GM19240 (cell line): Measurements from ENCODE around the gene MAOB.

ENCODE experiments used
- DNase-seq: peaks from one replicate; pipeline ENCODE4 v3.0.0; 2011; ENCODE audit warnings: low spot score; ENCODE audit not compliant: insufficient read length

Gene MAOB

GRCh38 chrX:43860646-43861370, 21.4 kb downstream of the MAOB start:
- DNase-seq = no peak

DNA sequence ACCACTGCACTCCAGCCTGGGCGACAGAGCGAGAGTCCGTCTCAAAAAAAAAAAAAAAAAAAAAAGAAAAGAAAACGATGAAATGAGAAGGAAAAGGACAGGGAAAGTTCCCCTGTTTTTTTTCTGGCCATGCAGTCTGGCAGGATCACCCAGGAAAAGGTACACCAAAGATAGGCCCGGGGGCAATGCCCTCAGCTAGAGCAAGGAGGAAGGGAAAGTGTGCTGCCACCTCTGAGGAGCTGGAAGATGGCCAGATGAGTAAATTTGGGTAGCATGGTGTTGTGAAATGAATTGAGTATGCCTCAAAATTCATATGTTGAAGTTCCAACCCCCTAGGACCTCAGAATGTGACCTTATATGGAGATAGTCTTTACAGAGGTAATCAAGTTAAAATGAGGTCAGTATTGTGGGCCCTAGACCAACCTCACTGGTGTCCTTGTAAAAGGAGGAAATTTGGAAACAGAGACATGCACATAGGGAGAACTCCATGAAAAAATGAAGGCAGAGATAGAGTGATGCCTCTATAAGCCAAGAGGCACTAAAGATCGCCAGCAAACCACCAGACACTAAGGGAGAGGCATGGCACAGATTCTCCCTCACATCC, 28.9 kb downstream of the MAOB start:
- DNase-seq = no peak

DNA sequence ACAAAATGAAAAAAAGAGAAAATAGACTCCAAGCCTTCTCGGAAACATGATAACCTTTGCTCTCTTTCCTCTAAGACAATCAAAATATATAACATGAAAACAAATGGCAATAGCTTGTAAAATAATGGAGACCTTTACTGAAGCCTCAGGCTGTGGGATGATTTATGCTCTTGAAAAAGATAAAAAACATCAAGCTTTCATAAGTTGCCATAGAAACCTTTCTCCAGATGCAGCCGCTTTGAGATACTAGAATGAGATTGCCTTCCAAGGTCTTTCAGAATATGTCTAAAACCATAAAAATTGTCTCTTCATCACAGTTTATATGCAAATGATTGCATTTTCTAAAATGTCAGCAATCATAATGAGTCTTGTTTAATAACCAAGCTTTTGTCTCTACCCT, 31.6 kb downstream of the MAOB start:
- no peak for DNase-seq

GRCh38 chrX:43849173-43849572, 33.1 kb downstream of the MAOB start:
- DNase-seq = no peak

DNA sequence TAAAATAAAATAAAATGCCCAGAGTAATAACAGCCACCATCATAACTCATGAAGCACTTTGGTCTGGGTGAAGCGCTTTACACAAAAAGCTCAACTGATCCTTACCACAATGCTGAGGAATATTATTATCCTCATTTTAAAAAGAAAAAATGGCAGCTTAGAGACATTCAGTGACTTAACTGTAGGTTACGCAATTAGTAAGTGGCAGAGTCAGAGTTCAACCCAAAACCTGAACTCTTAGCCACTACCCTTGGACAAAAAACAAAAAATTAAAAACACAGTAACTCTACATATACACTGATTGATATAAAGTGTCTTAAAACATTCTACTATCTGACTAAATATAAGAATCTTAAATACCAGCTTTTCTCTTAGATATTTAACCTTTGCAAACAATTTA, 34.9 kb downstream of the MAOB start:
- DNase-seq = no peak

DNA sequence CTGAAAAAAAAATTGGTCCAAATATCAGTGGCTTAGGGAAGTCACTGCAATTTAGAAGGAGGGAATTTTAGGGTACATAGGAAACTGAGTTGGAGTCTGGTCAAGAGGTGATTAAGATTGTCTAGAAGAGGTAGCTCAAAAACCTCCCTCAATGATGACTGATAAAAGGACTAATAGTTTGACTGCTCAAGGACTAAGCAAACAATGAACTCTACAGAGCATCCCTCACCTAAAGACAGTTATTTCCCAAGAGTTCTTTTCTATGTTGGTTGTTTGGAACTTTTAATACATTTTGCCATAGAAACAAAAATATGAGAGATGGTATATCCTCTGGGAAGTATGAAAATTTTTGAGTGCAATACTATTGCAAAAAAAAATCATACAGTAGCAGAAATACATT, 35.7 kb downstream of the MAOB start:
- no peak for DNase-seq

DNA sequence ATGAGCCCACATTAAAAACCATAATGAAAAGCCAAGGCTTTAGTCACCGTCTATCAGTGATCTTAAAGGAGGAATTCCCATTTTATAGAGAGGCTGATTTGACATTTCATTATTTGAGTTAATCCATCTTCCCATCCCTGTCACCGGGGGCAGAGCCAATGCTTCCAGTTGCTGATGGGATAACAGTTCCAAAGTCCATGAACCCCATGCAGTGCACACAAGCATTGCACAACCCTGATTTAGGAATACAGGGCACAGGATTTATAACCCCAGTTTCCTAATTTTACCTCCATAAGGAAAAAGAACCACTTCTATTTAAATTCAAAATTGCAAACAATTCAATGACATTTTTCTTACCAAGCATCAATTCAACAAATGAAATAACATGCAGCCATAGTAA, 36.5 kb downstream of the MAOB start:
- DNase-seq = no peak

- DNase-seq = no peak
These were observed 42.0 kb downstream of the MAOB start for GRCh38 chrX:43840265-43840664.

DNA sequence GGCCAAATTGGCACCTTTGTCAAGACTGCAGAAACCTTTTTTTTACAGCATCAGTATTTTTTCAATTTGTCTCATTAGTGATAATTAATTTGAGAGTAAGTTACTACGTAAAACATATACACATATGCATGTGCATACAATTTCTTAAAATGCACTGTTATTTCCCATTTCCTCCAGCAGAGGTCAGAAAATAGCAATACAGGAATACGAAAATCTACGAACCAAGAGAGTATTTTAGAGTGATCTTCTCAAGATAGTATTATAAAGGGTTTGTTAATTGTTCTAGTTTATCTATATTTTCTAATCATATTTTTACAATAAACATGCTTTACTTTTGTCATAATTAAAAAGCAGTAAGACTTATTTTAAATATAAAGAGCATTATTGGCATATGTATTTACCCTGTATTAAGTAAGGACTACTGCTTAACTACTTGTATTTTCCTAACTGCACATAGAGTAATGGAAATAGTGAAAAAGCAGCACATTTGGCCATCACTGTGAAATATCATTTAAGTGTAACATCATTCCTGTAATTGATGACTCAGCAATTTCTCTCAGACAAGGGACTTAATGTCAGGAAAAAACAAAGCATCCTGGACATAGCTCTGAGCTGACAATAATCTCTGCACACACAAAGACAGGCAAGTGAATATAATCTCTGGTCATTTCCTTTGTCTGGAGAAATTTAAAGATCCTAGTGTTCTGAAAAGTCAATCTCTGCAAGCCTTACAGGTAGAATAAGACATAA, 45.6 kb downstream of the MAOB start:
- no peak for DNase-seq

- no peak for DNase-seq
These were observed 46.7 kb downstream of the MAOB start for GRCh38 chrX:43835559-43835958.

- DNase-seq = no peak
These were observed 54.5 kb downstream of the MAOB start for GRCh38 chrX:43827791-43828190.

- no peak for DNase-seq
These were observed 60.2 kb downstream of the MAOB start for GRCh38 chrX:43822014-43822413.

DNA sequence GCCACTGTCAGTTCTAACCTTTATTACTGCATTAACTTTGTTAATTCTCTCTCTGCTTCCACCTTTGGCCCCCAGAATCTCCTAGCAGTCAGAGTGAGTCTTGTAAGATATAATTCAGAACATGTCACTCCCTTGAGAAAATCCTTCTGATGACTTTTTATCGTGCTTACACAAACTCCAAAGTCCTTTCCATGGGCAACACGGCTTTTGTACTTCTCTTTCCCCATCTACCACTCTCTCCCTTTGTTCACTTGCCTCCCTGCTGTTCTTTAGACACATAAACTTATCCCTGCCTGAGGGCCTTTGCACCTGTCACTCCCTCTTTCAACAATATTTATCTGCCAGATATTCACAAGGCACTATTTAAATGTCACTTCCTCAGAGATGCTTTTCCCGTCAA, 64.8 kb downstream of the MAOB start:
- DNase-seq = no peak

GRCh38 chrX:43815209-43815608, 67.0 kb downstream of the MAOB start:
- no peak for DNase-seq

GRCh38 chrX:43813898-43814297, 68.4 kb downstream of the MAOB start:
- no peak for DNase-seq

- no peak for DNase-seq
These were observed 68.9 kb downstream of the MAOB start for GRCh38 chrX:43813319-43813718.

DNA sequence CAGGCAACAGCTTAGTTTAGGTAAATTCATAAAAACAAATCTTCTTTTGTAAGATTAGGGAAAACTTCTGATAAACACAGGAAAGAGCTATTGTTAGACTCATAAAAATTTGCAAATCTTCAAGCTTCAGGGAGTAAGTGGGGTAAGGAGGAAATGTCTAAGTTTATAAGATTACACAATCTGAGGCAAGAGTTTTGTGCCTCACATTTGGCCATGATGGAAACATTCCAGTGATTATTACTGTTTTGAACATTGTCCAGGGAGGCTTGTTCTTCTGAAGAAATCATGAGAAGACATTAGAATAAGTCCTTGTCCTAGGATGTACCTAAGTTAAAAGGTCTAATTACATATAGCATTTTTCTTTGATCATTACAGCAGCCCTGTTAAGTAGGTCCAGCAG, 72.8 kb downstream of the MAOB start:
- no peak for DNase-seq

- no peak for DNase-seq
These were observed 74.0 kb downstream of the MAOB start for GRCh38 chrX:43808231-43808630.

GRCh38 chrX:43805579-43805978, 76.7 kb downstream of the MAOB start:
- no peak for DNase-seq

GRCh38 chrX:43804021-43804420, 78.2 kb downstream of the MAOB start:
- DNase-seq = no peak

GRCh38 chrX:43785930-43786591, 96.2 kb downstream of the MAOB start:
- no peak for DNase-seq

GRCh38 chrX:43758044-43758443, 124.2 kb downstream of the MAOB start:
- no peak for DNase-seq
